Activated B cell treated with CpG ODN at 0.5 μM for 24 hours (primary cell): Measurements from ENCODE around the gene GPR141. TPM values are rescaled to one million over a fixed set of nuclear protein-coding genes. Genes with fewer than 3 reads are reported as not detected.
A peak's percentile ranks its signal among the peaks of the same experiment; 100 is the strongest.

ENCODE experiments used
- ATAC-seq: fragments of 200-7000 bp; cut with Tn5 transposase; one replicate; pipeline ENCODE4 v1.10.0; 2021; ENCODE audit warnings: low read depth, mild to moderate bottlenecking, moderate library complexity
- CTCF ChIA-PET: fragments of 350-600 bp; sonication (Branson Sonifier 250); formaldehyde crosslinking; loops from one replicate; lab custom pipeline; 2021; ENCODE audit warnings: antibody characterized with exemption; lab: Charles Lee
- POLR2A ChIA-PET: fragments of 350-600 bp; sonication (Branson Sonifier 250); formaldehyde crosslinking; loops from one replicate; lab custom pipeline; 2021; ENCODE audit warnings: antibody characterized with exemption; lab: Charles Lee
- DNase-seq: peaks from one replicate; pipeline ENCODE4 v3.0.0; 2022
- H3K27ac Mint-ChIP-seq: one replicate; pipeline ENCODE4 v1.8.0; 2020; ENCODE audit warnings: mixed read lengths
- H3K27me3 Mint-ChIP-seq: one replicate; pipeline ENCODE4 v1.8.0; 2021; ENCODE audit warnings: mixed read lengths
- H3K36me3 Mint-ChIP-seq: one replicate; pipeline ENCODE4 v1.8.0; 2021; ENCODE audit warnings: low read depth, mixed read lengths
- H3K4me1 Mint-ChIP-seq: one replicate; pipeline ENCODE4 v1.8.0; 2021; ENCODE audit warnings: mixed read lengths
- H3K4me3 Mint-ChIP-seq: one replicate; pipeline ENCODE4 v1.8.0; 2020; ENCODE audit warnings: mild to moderate bottlenecking, mixed read lengths
- H3K9me3 Mint-ChIP-seq: one replicate; pipeline ENCODE4 v1.8.0; 2020; ENCODE audit warnings: mixed read lengths
- CTCF ChIP-seq: fragments of 200-600 bp; IDR thresholded peaks from one replicate; pipeline ENCODE4 v1.8.0; 2022; ENCODE audit warnings: antibody characterized with exemption, mild to moderate bottlenecking
- intact Hi-C: fragments of 100-400 bp; cut with micrococcal nuclease; formaldehyde crosslinking; loops from one replicate; pipeline ENCODE4 v1.15.1; 2024
- total RNA-seq: library from RNA; stranded (reverse); gene quantifications from 2 replicates; pipeline ENCODE4 v1.2.3, GENCODE V29; 2022

Gene GPR141
- total RNA-seq = not detected in 2 replicates

- CTCF ChIA-PET = interaction anchor here (0.9 to 1.5 kb wide), 2 partner anchors 49 to 149 kb away, joined by 3 to 5 read pairs; no protein-coding TSS in a partner anchor
- no peak within 1 kb of the TSS for H3K27ac Mint-ChIP-seq
- H3K36me3 Mint-ChIP-seq = no peaks in the 10 kb centered on the region
- no peak for TF ChIP-seq CTCF
- H3K27me3 Mint-ChIP-seq = peaks cover 56% of the 10 kb centered on the region
- intact Hi-C loops = loop anchor here (2.0 kb wide), 1 partner anchor 103 kb away; no protein-coding TSS in a partner anchor
- ATAC-seq (peak; percentile 86), DNase-seq (no peak)
- H3K4me3 Mint-ChIP-seq = peak within 1 kb of the TSS; percentile 58
- H3K4me1 Mint-ChIP-seq = peaks cover 35% of the 10 kb centered on the region
- no peaks in the 10 kb centered on the region for H3K9me3 Mint-ChIP-seq
- POLR2A ChIA-PET = no interaction called here
Measured at GRCh38 chr7:37683246-37684120, at the start of gene GPR141. TSS of gene GPR141 (plus strand) at chr7:37683766. CDS start at chr7:37740394, 56,628 bp downstream.

GRCh38 chr7:37635346-37635745 is 48.2 kb upstream of the GPR141 start:
- H3K9me3 Mint-ChIP-seq = peaks cover 27% of the 10 kb centered on the region
- no peak overlapping the region for H3K4me3 Mint-ChIP-seq
- CTCF ChIA-PET = no interaction called here
- no peak overlapping the region for H3K27ac Mint-ChIP-seq
- no peaks in the 10 kb centered on the region for H3K36me3 Mint-ChIP-seq
- ATAC-seq = no peak
- intact Hi-C loops = no loop called here
- no peak for DNase-seq
- peaks cover 35% of the 10 kb centered on the region for H3K27me3 Mint-ChIP-seq
- POLR2A ChIA-PET = no interaction called here
- H3K4me1 Mint-ChIP-seq = no peaks in the 10 kb centered on the region
- no peak for TF ChIP-seq CTCF

- ATAC-seq (no peak), DNase-seq (no peak)
- no peak for TF ChIP-seq CTCF
- Mint-ChIP-seq H3K27me3 (peaks cover 33% of the 10 kb centered on the region), H3K36me3 (no peaks in the 10 kb centered on the region), H3K4me1 (no peaks in the 10 kb centered on the region), H3K9me3 (peaks cover 14% of the 10 kb centered on the region), H3K4me3 (no peak overlapping the region), H3K27ac (no peak overlapping the region)
- ChIA-PET CTCF (no interaction called here), POLR2A (no interaction called here)
- intact Hi-C loops = no loop called here
Measured at GRCh38 chr7:37642028-37642540, 41.5 kb upstream of the GPR141 start.

GRCh38 chr7:37643876-37644275 is 39.7 kb upstream of the GPR141 start:
- intact Hi-C loops = no loop called here
- ChIA-PET CTCF (no interaction called here), POLR2A (no interaction called here)
- Mint-ChIP-seq H3K4me1 (no peaks in the 10 kb centered on the region), H3K9me3 (no peaks in the 10 kb centered on the region), H3K27ac (no peak overlapping the region), H3K27me3 (peaks cover 27% of the 10 kb centered on the region), H3K4me3 (no peak overlapping the region), H3K36me3 (no peaks in the 10 kb centered on the region)
- ATAC-seq = no peak
- DNase-seq = no peak
- no peak for TF ChIP-seq CTCF

GRCh38 chr7:37645282-37646050 is 38.1 kb upstream of the GPR141 start:
- no peaks in the 10 kb centered on the region for H3K36me3 Mint-ChIP-seq
- no peak for ATAC-seq
- POLR2A ChIA-PET = no interaction called here
- no peak for TF ChIP-seq CTCF
- intact Hi-C loops = no loop called here
- no peaks in the 10 kb centered on the region for H3K9me3 Mint-ChIP-seq
- H3K4me3 Mint-ChIP-seq = no peak overlapping the region
- H3K27ac Mint-ChIP-seq = no peak overlapping the region
- DNase-seq = no peak
- CTCF ChIA-PET = no interaction called here
- peaks cover 21% of the 10 kb centered on the region for H3K27me3 Mint-ChIP-seq
- H3K4me1 Mint-ChIP-seq = no peaks in the 10 kb centered on the region
